Chondrocyte (in vitro differentiated cells): ENCODE results near the gene DENND5A. TPM values are rescaled to one million over a fixed set of nuclear protein-coding genes. Genes with fewer than 3 reads are reported as not detected.

ENCODE experiments used
- DNase-seq: peaks from one replicate; pipeline ENCODE4 v3.0.0; 2021; ENCODE audit warnings: mixed read lengths, low spot score
- H3K27ac Mint-ChIP-seq: one replicate; pipeline ENCODE4 v1.8.0; 2021; ENCODE audit warnings: mild to moderate bottlenecking, moderate library complexity, mixed read lengths; ENCODE audit not compliant: unreplicated experiment
- H3K27me3 Mint-ChIP-seq: 2 replicates; pipeline ENCODE4 v1.8.0; 2021; ENCODE audit warnings: low read depth, mixed read lengths
- H3K36me3 Mint-ChIP-seq: 2 replicates; pipeline ENCODE4 v1.8.0; 2021; ENCODE audit warnings: low read depth, mixed read lengths
- H3K4me1 Mint-ChIP-seq: 2 replicates; pipeline ENCODE4 v1.8.0; 2021; ENCODE audit warnings: low read depth, mild to moderate bottlenecking, mixed read lengths
- H3K4me3 Mint-ChIP-seq: one replicate; pipeline ENCODE4 v1.8.0; 2021; ENCODE audit warnings: mild to moderate bottlenecking, moderate library complexity, mixed read lengths; ENCODE audit not compliant: unreplicated experiment
- H3K9me3 Mint-ChIP-seq: 2 replicates; pipeline ENCODE4 v1.8.0; 2021; ENCODE audit warnings: low read depth, mixed read lengths
- CTCF ChIP-seq: fragments of 200-600 bp; sonication (generic); IDR thresholded peaks from 2 replicates; pipeline ENCODE4 v1.5.0; 2021; ENCODE audit warnings: antibody characterized with exemption, mild to moderate bottlenecking, moderate library complexity
- total RNA-seq: library from RNA; stranded (reverse); gene quantifications from 3 replicates; pipeline ENCODE4 v1.2.1, GENCODE V29; 2021

DENND5A gene
- total RNA-seq, 1 donor from 2014 or later: 111 TPM

- no peaks in the 10 kb centered on the region for H3K36me3 Mint-ChIP-seq
- no peak for TF ChIP-seq CTCF
- no peak overlapping the region for H3K27ac Mint-ChIP-seq
- no peaks in the 10 kb centered on the region for H3K27me3 Mint-ChIP-seq
- no peaks in the 10 kb centered on the region for H3K9me3 Mint-ChIP-seq
- peaks cover 24% of the 10 kb centered on the region for H3K4me1 Mint-ChIP-seq
- DNase-seq: peak; percentile 36
- no peak overlapping the region for H3K4me3 Mint-ChIP-seq
Observed at GRCh38 chr11:9269492-9270013, 4.4 kb upstream of the DENND5A start.

GRCh38 chr11:9267680-9268079, 2.5 kb upstream of the DENND5A start:
- H3K27me3 Mint-ChIP-seq: no peaks in the 10 kb centered on the region
- no peaks in the 10 kb centered on the region for H3K36me3 Mint-ChIP-seq
- no peak for DNase-seq
- no peak overlapping the region for H3K27ac Mint-ChIP-seq
- no peak overlapping the region for H3K4me3 Mint-ChIP-seq
- TF ChIP-seq CTCF: no peak
- H3K4me1 Mint-ChIP-seq: peaks cover 30% of the 10 kb centered on the region
- no peaks in the 10 kb centered on the region for H3K9me3 Mint-ChIP-seq

GRCh38 chr11:9266926-9267325, 1.8 kb upstream of the DENND5A start:
- Mint-ChIP-seq H3K36me3 (no peaks in the 10 kb centered on the region), H3K4me1 (peaks cover 33% of the 10 kb centered on the region), H3K4me3 (no peak overlapping the region), H3K9me3 (no peaks in the 10 kb centered on the region), H3K27ac (no peak overlapping the region), H3K27me3 (no peaks in the 10 kb centered on the region)
- peak; percentile 26 for DNase-seq
- no peak for TF ChIP-seq CTCF

- peak overlapping the region; percentile 87 for H3K27ac Mint-ChIP-seq
- TF ChIP-seq CTCF: no peak
- peaks cover 40% of the 10 kb centered on the region for H3K4me1 Mint-ChIP-seq
- H3K9me3 Mint-ChIP-seq: no peaks in the 10 kb centered on the region
- no peaks in the 10 kb centered on the region for H3K36me3 Mint-ChIP-seq
- H3K27me3 Mint-ChIP-seq: no peaks in the 10 kb centered on the region
- DNase-seq: no peak
- H3K4me3 Mint-ChIP-seq: peak overlapping the region; percentile 81
Observed at GRCh38 chr11:9266132-9266736, 1.1 kb upstream of the DENND5A start.

GRCh38 chr11:9264316-9265210, 587 bp downstream of the DENND5A start:
- peak overlapping the region; percentile 98 for H3K27ac Mint-ChIP-seq
- peak overlapping the region; percentile 92 for H3K4me3 Mint-ChIP-seq
- H3K27me3 Mint-ChIP-seq: no peaks in the 10 kb centered on the region
- no peaks in the 10 kb centered on the region for H3K36me3 Mint-ChIP-seq
- TF ChIP-seq CTCF: no peak
- H3K9me3 Mint-ChIP-seq: no peaks in the 10 kb centered on the region
- peak; percentile 65 for DNase-seq
- peaks cover 49% of the 10 kb centered on the region for H3K4me1 Mint-ChIP-seq
